KBM-7 (cell line): Measurements from ENCODE around the gene CEBPG.

Experiments used
- DNase-seq: peaks from one replicate; pipeline ENCODE4 v3.0.0-alpha.2; 2015
- in situ Hi-C: fragments of 300-500 bp; cut with MboI; formaldehyde crosslinking; loops from 2 replicates; pipeline ENCODE4 v1.14.3; 2020; ENCODE audit warnings: low sequenced_read_pairs, low pct_unique_long_range_greater_than_20kb, mixed read lengths

CEBPG gene

GRCh38 chr19:33373453-33374235 lies at the start of gene CEBPG:
CEBPG (plus strand) TSS chr19:33373709; CDS start chr19:33379240, 5,531 bp downstream.
- DNase-seq, result peak; percentile 92
- in situ Hi-C loops, result no loop called here

- in situ Hi-C loops, result no loop called here
- DNase-seq, result no peak
These were observed 48.9 kb upstream of the CEBPG start for GRCh38 chr19:33324628-33325027.

DNA sequence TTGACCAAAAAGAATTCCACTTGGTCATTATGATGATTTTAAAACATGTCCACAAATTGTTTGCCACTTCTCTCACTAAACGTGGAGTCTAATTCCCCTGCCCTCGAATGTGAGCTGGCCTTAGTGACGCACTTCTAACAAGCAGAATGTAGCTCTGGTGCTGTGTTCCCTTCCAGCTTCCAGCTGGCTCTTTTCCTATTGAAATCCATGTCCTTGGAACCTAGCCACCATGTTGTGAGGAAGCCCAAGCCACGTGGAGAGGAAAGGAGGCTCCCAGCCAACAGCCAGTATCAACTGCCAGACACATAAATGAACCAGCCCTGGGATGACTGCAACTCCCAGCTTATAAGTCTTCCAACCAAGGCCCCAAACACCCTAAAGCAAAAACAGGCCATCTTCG lies 47.6 kb upstream of the CEBPG start:
- in situ Hi-C loops, result no loop called here

DNA sequence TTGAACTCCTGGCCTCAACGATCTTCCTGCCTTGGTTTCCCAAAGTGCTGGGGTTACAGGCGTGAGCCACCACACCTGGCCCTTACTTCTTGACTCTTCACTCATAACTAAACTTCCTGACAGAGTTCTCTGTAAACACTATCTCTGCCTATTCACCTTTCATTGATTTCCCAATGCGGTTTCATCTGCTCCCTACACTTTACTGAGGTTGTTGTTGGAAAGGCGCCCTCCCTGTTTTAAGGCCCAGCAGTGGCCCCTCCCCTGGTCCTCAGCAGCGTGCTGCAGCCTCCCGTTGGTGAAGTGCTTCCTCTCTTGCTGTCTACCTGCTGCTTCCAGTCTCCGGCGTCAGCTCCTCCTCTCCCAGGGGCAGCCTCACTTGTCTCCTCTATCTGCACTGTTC lies 44.4 kb upstream of the CEBPG start:
- in situ Hi-C loops, result no loop called here
- no peak for DNase-seq

More for the DNA sequence above, 47.6 kb upstream of the CEBPG start:
- DNase-seq, result no peak

GRCh38 chr19:33329736-33330135 lies 43.8 kb upstream of the CEBPG start:
- in situ Hi-C loops, result no loop called here
- DNase-seq, result peak; percentile 48

DNA sequence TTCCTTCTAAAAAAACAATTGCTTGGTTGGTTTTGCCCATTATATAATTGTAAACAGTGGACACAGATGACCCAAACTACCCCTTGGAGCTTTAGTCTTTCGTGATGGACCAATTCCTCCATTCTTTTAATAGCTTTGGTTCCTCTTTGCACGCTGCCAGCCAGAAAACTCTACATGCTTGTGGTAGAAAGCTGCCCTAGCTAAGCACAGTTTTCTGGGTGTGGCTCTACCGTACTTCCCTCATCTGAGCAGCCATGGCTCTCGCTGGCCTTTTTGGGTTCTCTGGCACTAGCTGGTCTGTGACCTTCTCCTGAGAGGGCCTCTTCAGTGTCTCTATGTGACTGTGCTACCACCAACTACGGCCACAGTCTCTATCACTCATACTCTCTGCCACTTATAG lies 41.3 kb upstream of the CEBPG start:
- in situ Hi-C loops, result no loop called here
- peak; percentile 69 for DNase-seq

- in situ Hi-C loops, result no loop called here
These were observed 40.4 kb upstream of the CEBPG start for GRCh38 chr19:33333151-33333550.

GRCh38 chr19:33333642-33334041 lies 39.9 kb upstream of the CEBPG start:
- DNase-seq, result no peak
- in situ Hi-C loops, result no loop called here

More at GRCh38 chr19:33333151-33333550, 40.4 kb upstream of the CEBPG start:
- no peak for DNase-seq

GRCh38 chr19:33334271-33334670 lies 39.2 kb upstream of the CEBPG start:
- in situ Hi-C loops, result no loop called here
- DNase-seq, result no peak

DNA sequence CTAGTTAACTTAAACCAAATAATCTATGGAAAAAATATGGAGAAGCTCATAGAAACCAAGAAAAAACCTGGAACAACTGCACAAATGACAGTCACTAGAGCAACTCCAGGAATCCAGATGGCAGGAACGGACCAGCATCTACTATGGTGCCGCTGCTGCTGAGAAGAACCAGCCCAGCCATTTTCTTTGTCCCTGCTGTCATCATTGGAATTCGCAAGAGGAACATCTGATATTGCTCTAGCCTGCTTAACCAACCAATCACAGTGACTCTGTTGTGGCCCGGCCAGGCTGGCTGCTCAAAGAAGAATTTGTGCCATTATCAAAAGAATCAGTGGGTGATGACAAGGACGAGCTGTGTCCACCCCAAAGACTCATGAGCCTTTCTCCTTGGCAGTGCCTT lies 38.1 kb upstream of the CEBPG start:
- DNase-seq, result no peak
- in situ Hi-C loops, result no loop called here

DNA sequence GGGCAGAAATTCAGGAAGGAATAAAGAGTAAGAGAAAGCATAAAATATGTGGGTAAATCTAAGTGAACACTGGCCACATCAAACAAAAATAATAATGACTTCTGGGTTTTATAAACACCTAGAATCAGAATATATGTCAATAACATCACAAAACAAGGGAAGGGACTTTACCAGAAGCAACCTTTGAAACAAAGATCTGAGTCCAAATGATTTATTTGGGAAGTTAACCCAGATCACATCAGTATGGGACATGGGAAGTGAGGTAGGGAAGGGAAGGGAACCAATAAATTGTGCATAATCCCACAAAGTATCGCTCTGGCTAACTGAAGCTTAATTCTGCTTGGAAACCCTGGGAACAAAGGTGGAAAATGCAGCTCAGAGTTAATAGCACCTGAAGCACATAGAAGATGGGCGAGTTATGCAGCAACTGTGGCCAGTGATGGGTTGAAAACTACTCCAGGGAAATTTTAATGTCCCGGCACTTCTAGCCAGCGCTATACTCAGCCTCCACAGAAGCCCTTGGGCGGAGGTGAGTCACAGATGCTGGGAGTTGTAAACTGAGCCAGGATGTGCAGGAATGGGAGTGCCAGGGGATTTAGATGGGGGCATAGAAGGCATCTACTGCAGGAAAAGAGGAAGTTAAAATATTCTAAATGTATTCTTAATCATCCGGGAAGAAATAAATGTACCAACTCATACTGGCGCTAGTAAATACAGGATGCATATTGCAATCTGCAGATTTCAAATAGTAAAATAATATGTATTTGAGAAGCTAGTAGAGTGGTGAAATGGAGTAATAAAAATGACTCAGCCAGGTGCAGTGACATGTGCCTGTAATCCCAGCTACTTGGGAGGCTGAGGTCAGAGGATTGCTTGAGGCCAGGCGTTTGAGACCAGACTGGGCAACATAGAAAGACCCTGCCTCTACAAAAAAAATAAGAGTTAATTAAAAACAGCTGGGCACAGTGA lies 34.2 kb upstream of the CEBPG start:
- no peak for DNase-seq
- in situ Hi-C loops, result no loop called here

GRCh38 chr19:33340991-33341390 lies 32.5 kb upstream of the CEBPG start:
- in situ Hi-C loops, result no loop called here
- no peak for DNase-seq

DNA sequence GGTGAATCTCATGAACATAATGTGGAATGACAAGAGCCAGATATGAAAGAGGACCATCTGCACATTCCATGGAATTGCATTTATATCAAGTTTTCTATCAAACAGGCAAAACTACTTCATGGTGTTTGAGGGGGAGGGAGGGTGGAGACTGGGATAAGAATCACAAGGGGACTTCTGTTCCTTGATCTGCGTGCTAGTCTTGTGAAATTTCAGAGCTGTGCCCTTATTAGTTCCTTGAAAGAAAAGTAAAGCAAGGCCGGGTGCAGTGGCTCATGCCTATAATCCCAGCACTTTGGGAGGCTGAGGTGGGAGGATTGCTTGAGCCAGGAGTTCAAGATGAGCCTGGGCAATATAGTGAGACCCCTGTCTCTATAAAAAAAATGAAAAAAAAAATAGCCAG lies 30.2 kb upstream of the CEBPG start:
- in situ Hi-C loops, result no loop called here
- DNase-seq, result no peak

DNA sequence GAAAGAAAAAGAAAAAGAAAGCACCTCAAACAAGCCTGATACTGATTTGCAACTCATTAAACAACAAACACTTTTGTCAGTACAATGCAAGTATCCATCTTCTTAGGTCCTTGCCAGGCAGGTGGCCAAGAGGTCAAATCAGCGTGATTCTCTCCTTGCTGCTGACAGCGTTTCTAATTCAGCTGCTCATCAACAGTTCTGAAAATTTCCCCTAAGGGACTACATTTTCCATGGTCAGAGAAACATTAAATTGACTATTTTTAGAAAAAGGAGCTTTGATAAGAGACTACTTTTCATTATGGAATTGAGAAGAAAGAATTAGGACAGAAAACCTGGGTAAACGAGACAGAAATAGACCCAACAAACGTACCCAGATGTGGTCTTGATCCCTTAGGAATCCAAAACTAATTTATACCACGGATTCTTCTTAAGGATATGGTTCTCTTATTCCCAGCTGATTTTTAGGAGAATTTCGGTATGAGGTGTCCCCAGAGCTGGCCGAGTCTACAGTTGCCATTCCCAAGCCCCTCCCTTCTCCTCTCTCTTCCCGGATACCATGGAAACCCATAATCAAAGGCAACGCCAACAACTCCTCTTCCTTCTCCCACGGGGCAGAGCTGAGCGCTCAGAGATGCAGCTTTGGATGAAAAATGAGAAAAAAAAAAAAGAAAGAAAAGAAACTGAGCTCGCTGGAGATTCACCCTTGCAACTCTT lies 29.5 kb upstream of the CEBPG start:
- in situ Hi-C loops, result no loop called here
- DNase-seq, result no peak

DNA sequence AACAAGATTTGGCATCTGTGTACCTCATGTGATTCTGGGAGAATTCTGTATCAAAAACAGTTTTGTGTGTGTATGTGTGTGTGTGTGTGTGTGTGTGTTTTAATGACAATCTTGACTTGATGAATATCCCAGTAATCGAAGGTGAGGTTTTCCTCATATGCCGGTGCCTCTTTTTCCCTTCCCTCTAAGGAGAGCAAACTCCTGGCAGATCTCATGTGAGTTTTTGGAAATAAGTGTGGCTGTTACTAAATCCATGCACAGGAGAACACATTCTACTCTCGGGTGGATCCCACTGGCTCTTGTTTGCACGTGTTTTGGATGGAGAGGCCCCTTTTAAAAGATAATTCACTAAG lies 29.0 kb upstream of the CEBPG start:
- in situ Hi-C loops, result no loop called here
- DNase-seq, result no peak

DNA sequence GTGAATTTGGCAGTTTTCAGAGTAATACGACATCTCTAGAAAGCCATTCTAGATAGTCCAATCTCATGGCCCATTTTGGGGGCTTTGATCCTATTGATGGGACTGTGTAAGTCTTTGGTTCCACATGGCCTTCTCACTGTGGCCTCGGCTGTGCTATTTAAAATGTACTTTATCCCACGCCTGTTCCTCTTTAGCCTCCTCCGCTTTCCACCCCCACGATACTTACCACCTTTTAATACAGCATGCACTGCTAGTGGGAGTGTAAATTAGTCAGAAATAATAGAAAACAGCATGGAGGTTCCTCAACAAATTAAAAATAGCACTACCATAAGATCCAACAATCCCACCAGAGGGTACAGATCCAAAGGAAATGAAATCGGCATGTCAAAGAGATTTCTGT lies 28.3 kb upstream of the CEBPG start:
- DNase-seq, result no peak
- in situ Hi-C loops, result no loop called here

GRCh38 chr19:33346665-33347064 lies 26.8 kb upstream of the CEBPG start:
- DNase-seq, result no peak
- in situ Hi-C loops, result no loop called here

DNA sequence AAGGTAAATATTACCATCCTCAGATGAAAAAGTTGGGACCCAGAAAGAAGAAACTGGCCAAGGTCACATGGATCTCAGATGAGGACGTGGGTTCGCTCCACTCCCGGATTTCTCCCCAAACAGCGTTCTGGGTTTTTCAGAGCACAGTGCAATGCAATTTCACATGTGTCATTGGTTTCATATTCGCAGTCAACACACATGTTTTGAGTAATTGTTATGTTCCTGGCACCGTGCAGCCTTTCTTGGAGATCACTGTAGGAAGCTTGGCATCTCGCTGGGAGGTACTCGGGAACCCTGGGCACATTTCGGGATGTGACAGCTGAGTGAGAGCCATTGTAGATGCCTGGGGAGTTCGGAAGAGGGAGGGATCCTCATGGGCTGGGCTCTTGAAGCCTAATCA lies 26.2 kb upstream of the CEBPG start:
- DNase-seq, result no peak
- in situ Hi-C loops, result no loop called here

DNA sequence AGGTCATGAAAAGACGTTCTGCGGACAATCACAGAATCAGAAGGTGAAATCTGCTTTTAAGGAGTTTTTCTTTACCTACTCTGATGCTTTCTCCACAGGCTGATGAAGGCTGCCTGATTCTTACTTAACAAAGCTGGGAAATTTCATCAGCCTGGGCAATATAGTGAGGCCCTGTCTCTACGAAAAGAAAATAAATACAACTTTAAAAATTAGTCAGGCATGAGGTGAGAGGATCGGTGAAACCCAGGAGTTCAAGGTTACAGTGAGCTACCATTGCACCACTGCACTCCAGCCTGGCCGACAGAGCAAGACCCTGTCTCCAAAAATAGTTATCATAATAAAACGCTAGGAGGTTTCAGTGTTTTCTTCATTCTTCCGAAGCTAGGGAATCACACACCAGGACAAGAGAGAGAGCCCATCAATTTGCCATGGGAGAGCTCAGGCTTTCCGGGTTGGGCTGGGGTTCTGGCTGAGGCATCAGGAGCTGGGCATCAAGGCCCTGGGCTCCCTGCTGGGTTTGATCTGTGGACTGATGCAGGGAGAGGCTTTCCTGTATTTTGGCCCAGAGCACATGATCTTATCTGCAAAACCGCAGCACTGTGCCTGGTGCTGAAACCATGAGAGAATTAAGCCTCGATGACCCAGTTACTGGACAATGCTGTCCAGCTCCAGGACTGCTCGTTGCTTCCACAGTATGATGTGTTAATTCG lies 25.1 kb upstream of the CEBPG start:
- no peak for DNase-seq
- in situ Hi-C loops, result no loop called here
